GM12878 (cell line): Measurements from ENCODE around the gene GALNTL6. TPM values are rescaled to one million over a fixed set of nuclear protein-coding genes. Genes with fewer than 3 reads are reported as not detected.

Experiments used
- ATAC-seq: fragments of 200-7000 bp; cut with Tn5 transposase; 3 replicates; pipeline ENCODE4 v1.9.1; 2020; ENCODE audit warnings: mild to moderate bottlenecking, moderate library complexity
- Bru-seq: library from RNA; stranded (reverse); fragments of 400-500 nt; gene quantifications from one replicate; lab custom pipeline; 2021; lab: Mats Ljungman, UMichigan
- BruChase-seq, 2 experiments: library from RNA; stranded (reverse); fragments of 400-500 nt; gene quantifications; one replicate each; lab custom pipeline; 2021; lab: Mats Ljungman, UMichigan
- BruUV-seq: library from RNA; stranded (reverse); fragments of 400-500 nt; replicated peaks from 2 replicates; lab custom pipeline; 2021; lab: Mats Ljungman, UMichigan
- CTCF ChIA-PET: fragments of 300-600 bp; sonication (Branson Sonifier 250); formaldehyde crosslinking; extraction: SDS; loops from one replicate; lab custom pipeline; 2021; ENCODE audit warnings: inconsistent platforms; lab: Yijun Ruan, JAX
- POLR2A ChIA-PET: fragments of 350-600 bp; formaldehyde crosslinking; extraction: SDS; loops from one replicate; lab custom pipeline; 2021; ENCODE audit warnings: inconsistent platforms; lab: Charles Lee
- RAD21 ChIA-PET: fragments of 300-600 bp; sonication (Branson Sonifier 250); formaldehyde crosslinking; loops from one replicate; lab custom pipeline; 2023; ENCODE audit warnings: antibody characterized with exemption; ENCODE audit not compliant: unreplicated experiment; lab: Charles Lee
- SMC1A ChIA-PET: fragments of 300-600 bp; sonication (Branson Sonifier 250); formaldehyde crosslinking; loops from one replicate; lab custom pipeline; 2023; ENCODE audit not compliant: unreplicated experiment, uncharacterized antibody; lab: Charles Lee
- DNase-seq: peaks from one replicate; pipeline ENCODE4 v3.0.0-alpha.2; 2011; ENCODE audit warnings: low read depth, low spot score
- FAIRE-seq: peaks from 3 replicates; lab custom pipeline; 2011; peaks lifted over from hg19 to GRCh38; lab: Jason Lieb, UNC
- H2AFZ ChIP-seq: 2 replicates; pipeline ENCODE4 v1.6.0; 2011; ENCODE audit warnings: low read depth, low read length, control low read depth; ENCODE audit not compliant: control insufficient read depth
- H3K27ac ChIP-seq: 2 replicates; pipeline ENCODE4 v1.5.1; 2011; ENCODE audit warnings: control low read depth; ENCODE audit not compliant: control insufficient read depth, insufficient read depth
- H3K27me3 ChIP-seq, 2 experiments: replicated peaks in 1 of 2; 2 replicates each; pipeline versions ENCODE4 v1.6.0 to v1.6.1; 2011; ENCODE audit warnings: low read length in 1 of 2; ENCODE audit not compliant: control insufficient read depth in 2 of 2, insufficient read depth in 2 of 2
- H3K36me3 ChIP-seq, 2 experiments: 2 replicates each; pipeline ENCODE4 v1.5.1; 2011; ENCODE audit warnings: low read length in 1 of 2; ENCODE audit not compliant: control insufficient read depth in 2 of 2, insufficient read depth in 2 of 2
- H3K4me1 ChIP-seq: 2 replicates; pipeline ENCODE4 v1.6.1; 2011; ENCODE audit warnings: mild to moderate bottlenecking, low read length, moderate library complexity, mixed read lengths; ENCODE audit not compliant: control insufficient read depth, insufficient read depth
- H3K4me2 ChIP-seq: 2 replicates; pipeline ENCODE4 v1.6.0; 2011; ENCODE audit warnings: control low read depth; ENCODE audit not compliant: control insufficient read depth, insufficient read depth
- H3K4me3 ChIP-seq: fragments of 200-600 bp; sonication (generic); 2 replicates; pipeline ENCODE4 v1.5.1; 2016
- H3K79me2 ChIP-seq: 2 replicates; pipeline ENCODE4 v1.6.0; 2011; ENCODE audit warnings: low read length; ENCODE audit not compliant: control insufficient read depth, insufficient read depth
- H3K9ac ChIP-seq: 2 replicates; pipeline ENCODE4 v1.8.0; 2011; ENCODE audit warnings: low read length, control low read depth, mixed read lengths; ENCODE audit not compliant: control insufficient read depth, insufficient read depth
- H3K9me3 ChIP-seq: replicated peaks from 3 replicates; pipeline ENCODE4 v1.5.1; 2011; ENCODE audit warnings: mild to moderate bottlenecking, low read length; ENCODE audit not compliant: control insufficient read depth, insufficient read depth
- H4K20me1 ChIP-seq: 2 replicates; pipeline ENCODE4 v1.6.0; 2011; ENCODE audit not compliant: control insufficient read depth, insufficient read depth
- ATF2 ChIP-seq: IDR thresholded peaks from 2 replicates; pipeline ENCODE4 v1.6.1; 2012; ENCODE audit warnings: low read length, inconsistent platforms
- ATF7 ChIP-seq: fragments of 450-650 bp; IDR thresholded peaks from 2 replicates; pipeline ENCODE4 v1.6.1; 2016; ENCODE audit warnings: low read depth, mild to moderate bottlenecking
- BACH1 ChIP-seq: fragments of 450-650 bp; IDR thresholded peaks from 2 replicates; pipeline ENCODE4 v1.6.1; 2017; ENCODE audit warnings: mild to moderate bottlenecking, borderline replicate concordance
- BCL11A ChIP-seq: IDR thresholded peaks from 2 replicates; pipeline ENCODE4 v1.6.1; 2011; ENCODE audit warnings: low read depth, low read length
- EED ChIP-seq: sonication (generic); IDR thresholded peaks from 2 replicates; pipeline ENCODE4 v1.6.1; 2016; ENCODE audit warnings: antibody characterized with exemption, low read depth
- EZH2 ChIP-seq: IDR thresholded peaks from 2 replicates; pipeline ENCODE4 v1.6.1; 2012; ENCODE audit warnings: low read depth, mild to moderate bottlenecking, control low read depth, inconsistent platforms, low read length, borderline replicate concordance; ENCODE audit not compliant: control insufficient read depth
- HDGF ChIP-seq: fragments of 450-650 bp; IDR thresholded peaks from 2 replicates; pipeline ENCODE4 v1.6.1; 2016; ENCODE audit warnings: antibody characterized with exemption
- KAT2A ChIP-seq: conservative IDR thresholded peaks from 2 replicates; pipeline ENCODE4 v1.6.1; 2011; ENCODE audit warnings: low read depth, low read length; ENCODE audit not compliant: control insufficient read depth
- KLF5 ChIP-seq: fragments of 450-650 bp; IDR thresholded peaks from 2 replicates; pipeline ENCODE4 v1.6.1; 2014; ENCODE audit warnings: mild to moderate bottlenecking; ENCODE audit not compliant: partially characterized antibody
- PAX8 ChIP-seq: fragments of 450-650 bp; IDR thresholded peaks from 2 replicates; pipeline ENCODE4 v1.6.1; 2017; ENCODE audit warnings: mild to moderate bottlenecking, moderate library complexity
- STAT3 ChIP-seq: IDR thresholded peaks from 2 replicates; pipeline ENCODE4 v1.6.1; 2011; ENCODE audit warnings: low read depth, low read length, improper control_type of control experiment
- SUPT20H ChIP-seq: IDR thresholded peaks from 2 replicates; pipeline ENCODE4 v1.6.1; 2011; ENCODE audit warnings: low read depth, mild to moderate bottlenecking, low read length, moderate library complexity, borderline replicate concordance; ENCODE audit not compliant: control insufficient read depth
- TAF1 ChIP-seq: IDR thresholded peaks from 2 replicates; pipeline ENCODE4 v1.6.1; 2011; ENCODE audit warnings: mild to moderate bottlenecking, low read depth, low read length, borderline replicate concordance
- TCF3 ChIP-seq: IDR thresholded peaks from 2 replicates; pipeline ENCODE4 v1.6.1; 2012; ENCODE audit warnings: low read depth, mild to moderate bottlenecking, low read length, borderline replicate concordance; ENCODE audit not compliant: insufficient read depth
- ZNF687 ChIP-seq: fragments of 450-650 bp; IDR thresholded peaks from 2 replicates; pipeline ENCODE4 v1.6.1; 2017; ENCODE audit warnings: mild to moderate bottlenecking, moderate library complexity
- WGBS: methylation state at CpG from one replicate; pipeline ENCODE4 v1.1.6; 2016; ENCODE audit warnings: low lambda C conversion rate; ENCODE audit not compliant: insufficient replicate concordance, insufficient coverage; ENCODE audit errors: missing lambda C conversion rate; 5-methylcytosine and 5-hydroxymethylcytosine counted together
- in situ Hi-C: fragments of 300-500 bp; cut with MboI; formaldehyde crosslinking; loops from 9 replicates; pipeline ENCODE4 v1.14.3; 2018; ENCODE audit warnings: mixed read lengths
- intact Hi-C: fragments of 100-400 bp; cut with micrococcal nuclease; formaldehyde crosslinking; loops from one replicate; pipeline ENCODE4 v1.14.2; 2022; ENCODE audit not compliant: unreplicated experiment
- long read RNA-seq, 2 experiments: library from polyadenylated mRNA; unstranded; transcript quantifications; one replicate each; pipeline ENCODE4 v2.0.0, GENCODE V29; 2019 to 2020
- polyA minus RNA-seq, 3 experiments: library from RNA; depleted of rRNA, polyadenylated mRNA; stranded (reverse); fragments of >200 nt; gene quantifications; 2 replicates each; pipeline ENCODE4 v1.2.3, GENCODE V29; 2011
- polyA plus RNA-seq, 11 experiments: library from polyadenylated mRNA; depleted of rRNA in 4 of 11; unstranded in 6 of 11; stranded (reverse) in 5 of 11; fragments of >200 nt; fragmentation: Nextera tagmentation in 4 of 11; fragmentation: Illumina TruSeq in 1 of 11; extraction: Ambion mirVana in 4 of 11; extraction: Trizol in 1 of 11; gene quantifications; 1 replicate in 1 of 11; 2 replicates in 10 of 11; pipeline versions ENCODE4 v1.2.1 to v1.2.3, GENCODE V29; 2011 to 2016; ENCODE audit warnings: inconsistent platforms in 2 of 11, missing spikeins in 2 of 11, low read depth in 1 of 11
- total RNA-seq, 4 experiments: library from RNA; depleted of rRNA in 3 of 4; stranded (reverse); fragments of >200 nt in 3 of 4; fragmentation: Illumina TruSeq in 1 of 4; extraction: Trizol in 1 of 4; gene quantifications; 2 replicates each; pipeline versions ENCODE4 v1.2.1 to v1.2.3, GENCODE V29; 2013 to 2021

GALNTL6 gene
- total RNA-seq (2013; cell fraction: nucleolus; rRNA removed), result 0.13 TPM in 1 of 2 replicates, not detected in the other
- total RNA-seq (2014; rRNA removed) (not detected in 2 replicates), total RNA-seq (2014; rRNA removed; fragmentation: Illumina TruSeq; extraction: Trizol) (not detected in 2 replicates), total RNA-seq (2021) (not detected in 2 replicates), polyA plus RNA-seq (2011; rRNA removed) (0.29 and 0.40 TPM in 2 replicates), polyA plus RNA-seq (2014; fragmentation: Illumina TruSeq; extraction: Trizol) (0.01 and 0.11 TPM in 2 replicates), polyA plus RNA-seq (2014; fragmentation: Nextera tagmentation; extraction: Ambion mirVana) (not detected), polyA plus RNA-seq (2014; rRNA removed) (not detected in 2 replicates), polyA plus RNA-seq (2016; fragmentation: Nextera tagmentation; extraction: Ambion mirVana) (not detected), polyA minus RNA-seq (2011; rRNA and poly(A)+ RNA removed) (0.37 and 0.41 TPM in 2 replicates), Bru-seq, nascent RNA (percentile 1 among the genes with signal in this experiment), BruChase-seq, experiment 1, labeled RNA remaining after a 6-hour chase (percentile 0 among the genes with signal in this experiment), BruChase-seq, experiment 2, labeled RNA remaining after a 2-hour chase (percentile 1 among the genes with signal in this experiment)
- polyA plus RNA-seq (2011; ENCODE audit: low read depth), result not detected
- 0.12 and 0.15 TPM in 2 replicates for polyA plus RNA-seq (2011; cell fraction: cytosol; rRNA removed)
- polyA plus RNA-seq (2011; cell fraction: nucleus; rRNA removed), result 0.07 and 0.30 TPM in 2 replicates
- not detected in 2 replicates for polyA plus RNA-seq (2012)
- polyA minus RNA-seq (2011; cell fraction: cytosol; rRNA and poly(A)+ RNA removed), result not detected in 2 replicates
- 0.57 and 0.85 TPM in 2 replicates for polyA minus RNA-seq (2011; cell fraction: nucleus; rRNA and poly(A)+ RNA removed)
- long read RNA-seq, experiment 1, result 0 reads
- long read RNA-seq, experiment 2, partial matches to known transcripts, result 0 of 5 reads
- long read RNA-seq, experiment 2, other reads (novel, unspliced or antisense), result 5 of 5 reads

- no peaks in the 10 kb centered on the region for H3K79me2 ChIP-seq
- H2AFZ ChIP-seq, result peak within 1 kb of the TSS; percentile 51
- H3K27ac ChIP-seq, result no peak within 1 kb of the TSS
- H3K4me1 ChIP-seq, result no peaks in the 10 kb centered on the region
- ChIA-PET CTCF (no interaction called here), RAD21 (no interaction called here), POLR2A (no interaction called here), SMC1A (no interaction called here)
- H3K27me3 ChIP-seq, result peaks cover 7 to 11% of the 10 kb centered on the region in 2 experiments
- peak within 1 kb of the TSS; percentile 79 for H3K4me2 ChIP-seq
- BruUV-seq, result no TSS peak
- no peaks in the 10 kb centered on the region for H3K36me3 ChIP-seq
- peak within 1 kb of the TSS; percentile 27; the same call in 1 of the 2 replicates for H3K4me3 ChIP-seq
- no peak for FAIRE-seq
- 30% methylated on average over 61 of the region's 83 CpGs for WGBS
- no peaks in the 10 kb centered on the region for H4K20me1 ChIP-seq
- in situ Hi-C loops, result no loop called here
- no peak within 1 kb of the TSS for H3K9ac ChIP-seq
- intact Hi-C loops, result no loop called here
- ATAC-seq, result peak; percentile 76
- DNase-seq, result no peak
- H3K9me3 ChIP-seq, result no peaks in the 10 kb centered on the region
- TF ChIP-seq TAF1 (no peak), BACH1 (no peak), KLF5 (no peak), STAT3 (no peak), ZNF687 (no peak), PAX8 (no peak), SUPT20H (no peak), BCL11A (no peak), ATF7 (no peak), EED (no peak), TCF3 (no peak), ATF2 (no peak), HDGF (no peak), EZH2 (no peak), KAT2A (no peak)
These were observed at the start of gene GALNTL6 for GRCh38 chr4:171812665-171813525. TSS of gene GALNTL6 (plus strand) at chr4:171813404.
